Gastroesophageal sphincter (tissue), 4 donors: ENCODE results near the gene PLAGL2. TPM values are rescaled to one million over a fixed set of nuclear protein-coding genes. Genes with fewer than 3 reads are reported as not detected.

Experiments
- ATAC-seq: fragments of 150-250 bp; one replicate; pipeline ENCODE4 v1.9.1; 2016; ENCODE audit warnings: mild to moderate bottlenecking, moderate library complexity
- H3K27ac ChIP-seq, 4 donors: fragments of 200-600 bp; sonication (generic) in 3 of 4; 1 replicate in 3 of 4; 2 replicates in 1 of 4; pipeline ENCODE4 v1.5.1; 2016 to 2019
- H3K27me3 ChIP-seq: fragments of 200-600 bp; sonication (generic); one replicate; pipeline ENCODE4 v1.5.1; 2019
- H3K36me3 ChIP-seq, 2 donors: fragments of 200-600 bp; sonication (generic); one replicate each; pipeline ENCODE4 v1.5.1; 2019; ENCODE audit warnings: control low read depth in 1 of 2
- H3K4me1 ChIP-seq, 3 donors: fragments of 200-600 bp; sonication (generic); 1 replicate in 2 of 3; 2 replicates in 1 of 3; pipeline ENCODE4 v1.5.1; 2016 to 2019; ENCODE audit warnings: control low read depth in 2 of 3
- H3K4me3 ChIP-seq, 2 donors: fragments of 200-600 bp; sonication (generic); one replicate each; pipeline ENCODE4 v1.5.1; 2019; ENCODE audit warnings: mild to moderate bottlenecking in 1 of 2, moderate library complexity in 1 of 2
- H3K9me3 ChIP-seq, 3 donors: fragments of 200-600 bp; sonication (generic); one replicate each; pipeline ENCODE4 v1.5.1; 2017 to 2019; ENCODE audit warnings: control low read depth in 2 of 3
- CTCF ChIP-seq, 4 experiments: fragments of 200-600 bp in 2 of 4; fragments of 450-650 bp in 2 of 4; sonication (generic) in 1 of 4; IDR thresholded peaks; one replicate each; pipeline ENCODE4 v1.5.1; 2017 to 2019; ENCODE audit warnings: antibody characterized with exemption in 4 of 4, mild to moderate bottlenecking in 2 of 4, moderate library complexity in 2 of 4
- EP300 ChIP-seq: sonication (generic); formaldehyde crosslinking; IDR thresholded peaks from one replicate; pipeline ENCODE4 v1.6.1; 2017; ENCODE audit warnings: antibody characterized with exemption, mild to moderate bottlenecking
- POLR2A ChIP-seq, 2 donors: fragments of 450-650 bp; IDR thresholded peaks; one replicate each; pipeline ENCODE4 v1.6.1; 2017; ENCODE audit warnings: antibody characterized with exemption in 2 of 2, mild to moderate bottlenecking in 2 of 2, moderate library complexity in 1 of 2
- POLR2AphosphoS5 ChIP-seq: sonication (generic); formaldehyde crosslinking; IDR thresholded peaks from one replicate; pipeline ENCODE4 v1.6.1; 2017; ENCODE audit warnings: antibody characterized with exemption
- WGBS, 2 donors: methylation state at CpG; one replicate each; pipeline ENCODE4 v1.1.5; 2018; ENCODE audit warnings: low coverage in 1 of 2; 5-methylcytosine and 5-hydroxymethylcytosine counted together
- total RNA-seq, 4 donors: library from RNA; depleted of rRNA; stranded (reverse); fragments of >200 nt; gene quantifications; one replicate each; pipeline ENCODE4 v1.1.0, GENCODE V29; 2016

The PLAGL2 gene
- total RNA-seq, 4 donors from 2014 or later = 5.8 to 11.0 (median 6.1) TPM

GRCh38 chr20:32168184-32168910 is 39.2 kb downstream of the PLAGL2 start:
- no peak for ATAC-seq
- no peak overlapping the region for H3K4me3 ChIP-seq
- H3K27me3 ChIP-seq = no peaks in the 10 kb centered on the region
- H3K4me1 ChIP-seq = no peaks in the 10 kb centered on the region
- H3K36me3 ChIP-seq = peaks cover 0 to 44% of the 10 kb centered on the region in 2 donors
- no peak overlapping the region for H3K27ac ChIP-seq
- TF ChIP-seq EP300 (no peak), CTCF (IDR thresholded peaks at IDR 0.05) (no peak), POLR2AphosphoS5 (no peak), POLR2A (IDR thresholded peaks at IDR 0.05) (no peak)
- 78 to 100% methylated on average over 1 to 2 of the region's 2 CpGs for WGBS, 2 donors
- no peaks in the 10 kb centered on the region for H3K9me3 ChIP-seq

- H3K4me3 ChIP-seq = no peak overlapping the region
- TF ChIP-seq POLR2AphosphoS5 (no peak), CTCF (IDR thresholded peaks at IDR 0.05) (no peak), EP300 (no peak), POLR2A (IDR thresholded peaks at IDR 0.05) (no peak)
- H3K27ac ChIP-seq = no peak overlapping the region
- H3K9me3 ChIP-seq = no peaks in the 10 kb centered on the region
- WGBS, 2 donors = 83 to 100% methylated on average over 1 to 2 of the region's 4 CpGs
- no peak for ATAC-seq
- H3K27me3 ChIP-seq = no peaks in the 10 kb centered on the region
- H3K4me1 ChIP-seq = no peaks in the 10 kb centered on the region
- H3K36me3 ChIP-seq = peaks cover 0 to 52% of the 10 kb centered on the region in 2 donors
Measured at GRCh38 chr20:32167552-32167951, 40.0 kb downstream of the PLAGL2 start.

- Histone ChIP-seq H3K9me3 (no peaks in the 10 kb centered on the region), H3K4me1 (no peaks in the 10 kb centered on the region), H3K27ac (no peak overlapping the region), H3K27me3 (no peaks in the 10 kb centered on the region), H3K36me3 (peaks cover 0 to 68% of the 10 kb centered on the region in 2 donors), H3K4me3 (no peak overlapping the region)
- TF ChIP-seq EP300 (no peak), POLR2AphosphoS5 (no peak), CTCF (IDR thresholded peaks at IDR 0.05) (no peak), POLR2A (IDR thresholded peaks at IDR 0.05) (no peak)
- ATAC-seq = no peak
- 43 to 75% methylated on average over 1 to 2 of the region's 8 CpGs for WGBS, 2 donors
Measured at GRCh38 chr20:32165836-32166545, 41.6 kb downstream of the PLAGL2 start.

GRCh38 chr20:32164984-32165735 is 42.4 kb downstream of the PLAGL2 start:
- 76% methylated on average over 15 of the region's 21 CpGs; no CpG with 5 or more reads in 1 of the 2 donors for WGBS, 2 donors
- TF ChIP-seq POLR2AphosphoS5 (no peak), CTCF (IDR thresholded peaks at IDR 0.05) (no peak), POLR2A (IDR thresholded peaks at IDR 0.05) (no peak), EP300 (no peak)
- H3K4me1 ChIP-seq = no peaks in the 10 kb centered on the region
- H3K9me3 ChIP-seq = no peaks in the 10 kb centered on the region
- H3K4me3 ChIP-seq = no peak overlapping the region
- H3K27ac ChIP-seq = no peak overlapping the region
- H3K36me3 ChIP-seq = peaks cover 0 to 76% of the 10 kb centered on the region in 2 donors
- ATAC-seq = no peak
- no peaks in the 10 kb centered on the region for H3K27me3 ChIP-seq
